Stimulated activated CD8-positive, alpha-beta memory T cell treated with anti-CD3 and anti-CD28 coated beads, Interleukin-15, amount 100 ng/mL, for 48 hours (primary cell): ENCODE measurements around the gene GALNT3.
A peak's percentile ranks its signal among the peaks of the same experiment; 100 is the strongest.

Source experiments
- DNase-seq, 2 donors: peaks; one replicate each; pipeline ENCODE4 v3.0.0-alpha.2; 2020; ENCODE audit warnings: low read depth in 2 of 2

GALNT3 gene

GRCh38 chr2:165796129-165796528 lies 2.1 kb upstream of the GALNT3 start:
- no peak for DNase-seq

DNA sequence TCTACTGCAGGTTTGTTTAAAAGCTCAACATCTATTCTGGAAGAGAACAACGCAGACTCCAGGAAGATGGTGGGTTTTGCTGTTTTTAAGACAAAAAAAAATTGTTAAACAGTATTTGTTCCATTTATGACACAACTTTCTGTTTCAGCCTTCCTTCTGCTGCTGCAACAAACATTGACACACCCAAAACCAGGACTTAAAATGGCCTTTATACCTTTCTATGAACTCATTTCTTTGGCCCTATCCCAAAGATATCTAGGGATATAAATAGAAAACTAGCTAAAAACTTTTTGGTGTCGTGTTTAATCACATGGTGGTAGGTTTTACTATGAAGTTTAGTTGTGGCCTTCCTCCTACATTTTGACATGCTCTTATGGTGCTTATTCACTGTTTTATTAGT lies 964 bp upstream of the GALNT3 start:
- DNase-seq, result no peak

DNA sequence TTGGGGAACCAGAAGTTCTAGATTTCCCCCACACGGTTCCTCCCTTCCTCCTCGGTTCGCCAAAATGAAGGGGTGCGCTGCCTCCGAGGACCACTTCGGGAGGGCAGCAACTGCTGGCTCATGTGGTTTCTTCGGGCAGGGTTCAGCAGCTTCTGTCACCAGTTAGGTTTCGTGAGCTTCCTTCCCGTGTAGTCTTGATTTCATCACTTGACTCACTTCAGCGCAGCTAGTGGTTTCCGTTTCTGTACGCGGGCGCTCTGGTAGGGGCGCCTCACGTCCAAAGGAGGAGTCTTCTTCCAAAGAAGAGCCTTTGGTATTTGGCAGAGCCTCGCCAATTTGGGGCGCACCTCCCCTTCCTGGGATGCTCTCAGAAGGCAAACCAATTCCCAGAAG lies 485 bp upstream of the GALNT3 start:
- DNase-seq, result peak; percentile 49 to 60

DNA sequence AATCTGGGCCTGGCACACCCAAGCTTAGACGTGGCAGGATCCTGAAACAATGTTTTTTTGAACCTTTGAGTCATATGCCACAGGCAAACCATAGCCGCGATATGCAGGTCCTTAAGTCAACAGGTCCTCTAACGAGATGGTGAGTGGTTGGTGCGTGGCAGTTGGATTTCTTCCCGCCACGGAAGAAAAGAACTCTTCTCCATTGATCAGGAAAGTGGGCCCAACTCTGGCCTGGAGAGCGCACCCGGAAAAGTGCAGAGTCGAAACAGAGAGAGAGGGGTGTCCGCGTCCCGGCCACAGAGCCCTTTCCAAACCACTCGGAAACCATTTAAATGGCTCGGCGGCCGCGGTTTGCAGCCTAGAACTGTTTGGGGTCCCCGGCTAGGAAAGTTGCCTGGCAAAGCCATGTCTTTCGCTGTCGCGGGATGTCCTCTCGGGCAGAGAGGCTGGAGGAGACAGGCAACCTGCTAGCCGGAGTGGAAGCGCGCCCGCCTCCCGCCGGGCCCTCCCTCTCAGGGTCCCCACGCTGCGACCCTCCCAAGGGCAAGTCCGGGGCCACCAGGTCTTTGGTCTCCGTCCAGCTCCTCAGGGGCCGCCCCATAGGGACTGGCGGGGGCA lies 777 bp downstream of the GALNT3 start:
- peak in 1 of 2 donors; percentile 3 for DNase-seq

DNA sequence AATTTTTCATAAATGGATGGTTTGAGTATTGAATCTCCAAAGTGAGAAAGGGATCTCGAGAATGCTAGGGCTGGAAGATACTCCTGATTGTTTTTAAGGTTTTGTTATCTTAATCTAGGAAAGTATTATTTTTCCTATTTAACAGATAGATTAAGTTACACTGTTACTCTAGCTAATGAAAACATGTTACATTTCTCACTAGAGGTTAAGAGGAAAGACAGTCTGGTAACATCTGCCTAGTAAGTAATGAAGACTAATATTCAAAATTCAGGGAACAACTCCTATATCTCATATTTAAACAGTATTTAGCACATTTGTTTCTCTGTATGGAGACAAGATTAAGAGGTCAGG lies 2.0 kb downstream of the GALNT3 start:
- no peak for DNase-seq

GRCh38 chr2:165791421-165792103 lies 2.5 kb downstream of the GALNT3 start:
- DNase-seq, result no peak

GRCh38 chr2:165790466-165790865 lies 3.6 kb downstream of the GALNT3 start:
- DNase-seq, result no peak

DNA sequence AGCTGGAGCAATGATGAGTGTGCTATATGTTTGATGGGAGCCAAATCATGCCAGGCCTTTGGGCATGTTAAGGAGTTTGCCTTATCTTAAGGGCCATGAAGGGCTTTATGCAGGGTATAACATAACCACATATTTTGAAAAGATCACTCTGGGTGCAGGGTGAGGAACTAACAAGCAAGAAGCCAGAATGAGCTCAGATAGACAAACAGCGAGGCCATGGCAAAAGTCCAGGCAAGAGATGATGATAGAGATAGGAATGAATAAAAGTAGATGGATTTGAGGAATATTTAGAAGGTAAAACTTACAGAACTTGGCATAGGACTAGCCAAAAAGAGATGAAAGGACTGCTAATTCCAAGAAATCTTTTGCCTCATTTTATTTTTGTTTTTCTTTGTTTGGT lies 6.7 kb downstream of the GALNT3 start:
- DNase-seq, result no peak

DNA sequence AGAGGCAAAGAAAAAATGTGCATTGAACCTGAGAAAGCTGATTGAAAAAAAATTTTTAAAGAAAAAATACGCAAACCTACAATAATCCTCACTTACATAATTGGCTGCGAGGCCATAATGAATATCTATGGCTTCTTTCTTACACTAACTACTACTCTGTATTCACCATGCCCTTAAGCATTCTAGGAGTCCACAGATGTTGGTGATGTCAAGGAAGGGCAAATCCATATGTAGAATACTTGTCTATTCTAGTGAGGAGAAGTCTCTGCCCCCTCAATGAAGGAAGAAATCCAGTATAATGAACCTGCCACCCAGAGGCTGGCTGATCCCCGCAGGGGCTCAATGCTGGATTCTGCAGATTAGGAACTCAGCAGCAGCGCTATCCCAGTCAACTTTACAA lies 14.3 kb downstream of the GALNT3 start:
- DNase-seq, result no peak

- DNase-seq, result no peak
Observed at GRCh38 chr2:165778653-165779451, 15.2 kb downstream of the GALNT3 start.

DNA sequence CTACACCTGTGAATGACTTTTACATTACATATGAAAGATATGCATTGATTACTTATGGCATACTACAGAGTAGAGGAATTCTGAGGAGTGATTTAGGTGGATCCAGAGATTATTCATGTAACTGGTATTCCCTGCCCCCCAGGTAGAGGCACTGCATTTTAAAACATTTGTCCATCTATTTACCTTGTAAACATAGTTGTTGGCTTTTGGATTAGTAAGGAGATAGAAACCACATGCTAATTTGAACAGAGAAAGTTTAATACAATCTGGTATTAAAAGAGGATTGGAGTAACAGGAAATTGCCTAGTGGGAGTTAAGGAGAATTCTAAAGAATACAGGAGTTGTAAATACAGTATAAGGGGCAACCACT lies 15.9 kb downstream of the GALNT3 start:
- no peak for DNase-seq

- no peak for DNase-seq
Observed at GRCh38 chr2:165777522-165778186, 16.4 kb downstream of the GALNT3 start.

DNA sequence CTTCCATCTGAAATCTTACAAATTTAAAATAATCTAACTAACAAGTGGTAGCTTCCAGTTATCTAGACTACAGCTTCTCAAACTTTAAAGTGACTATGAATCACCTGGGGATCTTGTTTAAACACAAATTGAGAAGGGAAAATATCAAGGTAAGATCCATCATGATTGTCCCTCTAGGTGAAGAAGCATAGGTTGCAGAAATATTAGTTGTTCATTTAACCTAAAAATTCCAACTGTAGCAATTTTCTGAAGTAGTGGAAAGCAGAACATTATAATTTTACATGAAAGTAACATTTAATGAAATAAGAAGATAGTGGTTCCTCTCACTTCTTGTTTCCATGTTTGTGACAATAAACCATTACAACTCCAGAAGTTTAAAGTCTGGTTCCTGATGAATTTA lies 17.3 kb downstream of the GALNT3 start:
- no peak for DNase-seq

GRCh38 chr2:165776013-165776412 lies 18.0 kb downstream of the GALNT3 start:
- DNase-seq, result no peak

DNA sequence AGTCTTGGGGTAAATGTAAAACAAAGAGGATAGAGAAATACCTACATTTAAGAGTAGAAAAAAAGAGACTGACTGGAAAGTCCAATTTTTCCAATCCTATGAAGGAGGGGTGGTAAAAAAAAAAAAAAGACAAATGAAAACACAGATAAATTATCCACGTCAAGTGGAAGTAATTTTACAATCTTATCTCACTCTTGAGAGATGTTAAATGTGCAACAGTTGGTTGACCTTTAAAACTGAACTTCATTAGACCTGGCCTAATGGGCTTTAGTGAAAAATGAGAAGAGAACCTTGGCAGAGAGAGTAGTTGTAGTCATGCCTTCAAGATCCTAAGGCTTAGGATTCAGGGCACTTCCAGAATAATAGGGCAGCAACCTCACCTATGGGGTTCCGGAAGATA lies 20.4 kb downstream of the GALNT3 start:
- DNase-seq, result no peak

DNA sequence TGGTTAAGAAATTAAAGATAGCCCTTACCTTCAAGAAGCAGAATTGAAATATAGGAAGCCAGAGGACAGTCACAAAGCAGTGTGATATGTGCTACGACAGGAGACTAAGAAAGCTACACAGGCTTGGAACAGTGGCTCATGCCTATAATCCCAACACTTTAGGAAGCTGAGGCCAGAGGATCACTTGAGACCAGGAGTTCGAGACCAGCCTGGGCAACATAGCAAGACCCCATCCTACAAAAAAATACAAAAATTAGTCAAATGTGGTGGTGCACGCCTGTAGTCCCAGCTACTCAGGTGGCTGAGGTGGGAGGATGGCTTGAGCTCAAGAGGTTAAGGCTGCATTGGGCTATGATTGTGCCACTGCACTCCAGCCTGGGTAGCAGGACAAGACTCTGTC lies 21.9 kb downstream of the GALNT3 start:
- no peak for DNase-seq

- no peak for DNase-seq
Observed at GRCh38 chr2:165766326-165766927, 27.6 kb downstream of the GALNT3 start.

GRCh38 chr2:165762723-165763122 lies 31.3 kb downstream of the GALNT3 start:
- no peak for DNase-seq

GRCh38 chr2:165757906-165758675 lies 36.0 kb downstream of the GALNT3 start:
- DNase-seq, result no peak

GRCh38 chr2:165746501-165746900 lies 47.5 kb downstream of the GALNT3 start:
- no peak for DNase-seq

GRCh38 chr2:165745916-165746315 lies 48.1 kb downstream of the GALNT3 start:
- no peak for DNase-seq
